SH-SY5Y (cell line): ENCODE results near the gene ESRRB.

ENCODE experiments used
- GATA2 ChIP-seq: IDR thresholded peaks from 2 replicates; pipeline ENCODE4 v1.6.1; 2011; ENCODE audit warnings: mild to moderate bottlenecking, low read depth, low read length
- GATA3 ChIP-seq: IDR thresholded peaks from 2 replicates; pipeline ENCODE4 v1.6.1; 2011; ENCODE audit warnings: low read depth, mild to moderate bottlenecking, low read length, moderate library complexity

DNA sequence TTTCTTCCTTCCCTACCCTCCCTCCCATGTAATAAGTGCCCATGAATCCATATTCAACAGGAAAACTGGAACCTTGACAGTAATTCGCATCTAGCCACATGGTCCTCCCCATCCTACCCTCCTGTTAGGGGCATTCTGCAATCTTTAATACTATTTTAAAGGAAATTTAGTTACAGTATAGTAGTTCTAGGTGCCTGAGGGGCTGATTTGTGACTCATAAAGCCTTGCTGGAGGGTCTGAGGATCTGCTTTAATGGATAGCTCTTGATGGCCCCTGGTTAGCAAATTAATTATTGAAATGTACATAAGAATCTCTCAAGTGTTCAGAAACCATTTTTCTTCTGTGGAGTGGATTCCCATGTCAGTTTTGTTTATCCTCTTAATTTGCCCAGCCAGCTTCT is 54.1 kb downstream of the ESRRB start:
- TF ChIP-seq GATA2, result no peak
- TF ChIP-seq GATA3, result no peak
